Measurements from ENCODE around the gene CCDC149.

- no peak for TF ChIP-seq CREB5 (CRISPR knock-in tag; IDR thresholded peaks at IDR 0.05; ENCODE audit: low read depth)
- TF ChIP-seq ISL1 (CRISPR knock-in tag; IDR thresholded peaks at IDR 0.05): no peak
- TF ChIP-seq ZC3H10 (CRISPR knock-in tag; IDR thresholded peaks at IDR 0.05): no peak
- TF ChIP-seq CSRNP3 (CRISPR knock-in tag; IDR thresholded peaks at IDR 0.05): no peak
- TF ChIP-seq ZFP3 (CRISPR knock-in tag; IDR thresholded peaks at IDR 0.05): no peak
- TF ChIP-seq OSR1 (CRISPR knock-in tag; IDR thresholded peaks at IDR 0.05): no peak
- no peak for TF ChIP-seq TOX (CRISPR knock-in tag; IDR thresholded peaks at IDR 0.05; ENCODE audit: borderline replicate concordance)
- TF ChIP-seq RARB (CRISPR knock-in tag; IDR thresholded peaks at IDR 0.05): no peak
- TF ChIP-seq CSDC2 (CRISPR knock-in tag; IDR thresholded peaks at IDR 0.05): no peak
- TF ChIP-seq ZFP30 (CRISPR knock-in tag; IDR thresholded peaks at IDR 0.05): no peak
Observed at GRCh38 chr4:24770667-24771066, 142.2 kb downstream of the CCDC149 start.

All from SK-N-SH treated with all-trans-retinoic acid at 6 μM for 48 hours (cell line).